Mesodermal cell (in vitro differentiated cells): ENCODE measurements around the gene FBL.
"Not testable (repeated sequence)": the region's sequence is repeated elsewhere in the genome, so short reads cannot be mapped to it uniquely, and the experiment has no call there.

Source experiments
- H3K27ac ChIP-seq: 2 replicates; pipeline ENCODE4 v1.7.0; 2013; ENCODE audit warnings: mild to moderate bottlenecking, low read depth, low read length, moderate library complexity; ENCODE audit not compliant: severe bottlenecking
- H3K36me3 ChIP-seq: 2 replicates; pipeline ENCODE4 v1.7.1; 2013; ENCODE audit warnings: mild to moderate bottlenecking, low read length, moderate library complexity; ENCODE audit not compliant: control insufficient read depth, insufficient read depth
- H3K4me1 ChIP-seq: one replicate; pipeline ENCODE4 v1.7.1; 2013; ENCODE audit warnings: mild to moderate bottlenecking, low read length; ENCODE audit not compliant: insufficient read depth, control insufficient read depth, poor library complexity, severe bottlenecking
- H3K4me3 ChIP-seq: 2 replicates; pipeline ENCODE4 v1.7.0; 2013; ENCODE audit warnings: low read length, control low read depth, mild to moderate bottlenecking; ENCODE audit not compliant: insufficient read depth, poor library complexity, severe bottlenecking; ENCODE audit errors: extremely low read depth
- H3K9me3 ChIP-seq: 2 replicates; pipeline ENCODE4 v1.7.1; 2013; ENCODE audit warnings: mild to moderate bottlenecking, low read length, moderate library complexity; ENCODE audit not compliant: control insufficient read depth
- WGBS, 2 experiments: methylation state at CpG; one replicate each; pipeline ENCODE4 v1.1.5; 2013; ENCODE audit warnings: missing lambda C conversion rate in 2 of 2; ENCODE audit not compliant: insufficient coverage in 2 of 2; 5-methylcytosine and 5-hydroxymethylcytosine counted together

Gene FBL

DNA sequence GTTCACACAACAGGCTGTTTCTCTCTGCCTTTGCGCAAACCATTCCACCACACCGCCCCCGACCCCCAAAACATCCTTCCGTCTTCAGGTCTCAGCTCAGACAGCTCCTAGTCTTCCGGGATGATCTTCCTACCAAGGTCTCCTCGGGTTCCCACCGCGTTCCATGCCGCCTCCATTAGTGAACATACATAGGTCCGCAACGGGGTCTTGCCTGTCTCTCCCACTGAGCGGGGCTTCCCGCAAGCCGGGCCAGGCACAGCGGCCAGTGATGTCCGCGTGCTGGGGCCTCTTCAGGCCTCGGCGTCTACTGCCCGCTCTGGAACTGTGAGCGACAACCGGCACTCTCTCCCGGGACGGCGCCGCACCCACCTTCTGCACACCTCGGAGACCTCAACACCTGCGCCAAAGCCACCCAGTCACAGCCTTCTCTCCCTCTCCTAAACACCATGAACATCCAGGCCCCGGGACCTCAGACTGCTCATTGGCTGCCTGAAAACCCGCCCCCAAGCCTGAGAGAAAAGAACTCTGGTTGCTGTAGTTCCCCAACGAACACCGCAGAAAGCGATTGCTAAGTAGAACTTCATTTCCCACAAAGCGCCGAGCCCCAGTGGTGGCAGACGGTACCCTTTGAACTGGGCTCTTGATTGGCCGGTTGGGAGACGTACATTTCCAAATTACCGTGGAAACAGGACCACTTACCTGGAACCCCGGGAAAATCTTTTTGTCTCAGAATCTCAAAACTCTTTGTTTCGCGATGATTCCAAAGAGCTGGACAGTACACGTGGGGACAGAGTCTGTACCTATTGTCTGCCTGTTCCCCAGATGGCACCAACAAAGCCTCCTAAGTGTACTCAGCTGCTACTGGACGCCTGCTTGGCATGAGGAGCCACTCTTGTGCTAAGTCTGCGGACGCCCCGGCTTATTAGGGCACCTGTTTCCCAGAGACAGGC is 21.8 kb downstream of the FBL start:
- Histone ChIP-seq H3K27ac (peak overlapping the region; percentile 32), H3K4me1 (no peaks in the 10 kb centered on the region), H3K4me3 (peak overlapping the region; percentile 42), H3K36me3 (peaks cover 31% of the 10 kb centered on the region), H3K9me3 (no peaks in the 10 kb centered on the region)
- WGBS, 2 experiments = 55 to 56% methylated on average over 40 to 47 of the region's 47 CpGs

DNA sequence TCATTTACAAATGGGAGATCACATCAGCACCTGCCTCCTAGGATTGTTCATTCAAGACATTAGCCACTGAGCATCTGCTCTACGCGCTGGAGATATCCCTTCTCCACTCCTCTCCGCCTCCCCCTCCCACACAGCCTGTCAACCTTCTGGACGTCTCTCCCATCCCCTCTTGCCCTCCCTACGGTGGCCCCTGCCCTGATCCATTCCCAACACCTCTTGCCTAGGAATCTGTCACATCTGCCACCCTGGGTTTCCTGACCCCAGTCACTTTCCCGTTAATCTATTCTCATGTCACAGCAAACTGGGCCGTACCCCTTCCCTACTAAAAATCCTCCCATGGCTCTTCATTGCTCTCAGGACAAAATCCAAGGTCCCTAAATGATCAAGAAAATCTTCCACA is 22.5 kb downstream of the FBL start:
- Histone ChIP-seq H3K9me3 (no peaks in the 10 kb centered on the region), H3K4me1 (no peaks in the 10 kb centered on the region), H3K27ac (no peak overlapping the region), H3K4me3 (peak overlapping the region; percentile 42), H3K36me3 (peaks cover 24% of the 10 kb centered on the region)
- WGBS, 2 experiments = 69 to 74% methylated on average over 7 of the region's 7 CpGs

DNA sequence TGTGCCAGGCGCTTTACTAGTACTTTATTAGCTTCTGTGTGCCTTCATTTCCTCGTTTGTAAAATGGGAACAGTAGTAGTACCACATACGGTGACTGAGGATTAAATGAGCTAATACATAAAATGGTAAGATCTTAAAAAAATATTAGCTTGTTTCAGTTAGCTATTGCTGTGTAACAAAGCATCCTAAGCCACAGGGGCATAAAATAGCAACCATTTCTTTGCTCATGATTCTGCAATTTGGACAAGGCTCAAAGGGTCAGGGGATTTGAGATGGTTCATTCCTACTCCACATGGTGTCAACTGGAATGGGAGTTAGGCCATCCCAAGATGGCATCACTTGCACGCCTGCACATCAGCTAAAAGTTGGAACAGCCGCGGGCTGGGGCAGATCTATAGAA is 25.5 kb downstream of the FBL start:
- no peak overlapping the region for H3K4me3 ChIP-seq
- WGBS, 2 experiments = 90 to 96% methylated on average over 2 to 4 of the region's 6 CpGs

DNA sequence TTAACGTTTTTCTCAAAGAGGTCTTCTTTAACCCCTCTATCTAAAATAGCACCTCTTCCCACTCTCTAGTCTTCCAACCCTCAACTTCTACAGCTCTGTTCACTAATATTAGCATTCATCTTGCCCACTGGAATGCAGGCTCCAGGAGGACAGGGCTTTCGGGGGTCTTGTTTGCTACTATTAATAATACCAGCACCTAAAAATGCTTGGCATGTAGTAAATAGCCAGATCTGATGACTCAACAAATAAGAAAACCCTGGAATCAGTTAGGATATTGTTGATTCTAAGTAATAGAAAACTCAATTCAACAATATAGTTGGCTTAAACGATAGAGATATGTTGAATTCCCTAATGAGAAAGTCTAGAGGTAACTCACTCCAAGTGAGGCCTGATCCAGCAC is 26.4 kb downstream of the FBL start:
- H3K4me1 ChIP-seq = no peaks in the 10 kb centered on the region
- no peak overlapping the region for H3K27ac ChIP-seq
- H3K9me3 ChIP-seq = no peaks in the 10 kb centered on the region
- H3K36me3 ChIP-seq = no peaks in the 10 kb centered on the region
- no peak overlapping the region for H3K4me3 ChIP-seq
- WGBS, 2 experiments = 69 to 75% methylated on average over 1 of the region's 3 CpGs

More for the DNA sequence above, 25.5 kb downstream of the FBL start:
- Histone ChIP-seq H3K4me1 (no peaks in the 10 kb centered on the region), H3K36me3 (peaks cover 4% of the 10 kb centered on the region), H3K27ac (no peak overlapping the region), H3K9me3 (no peaks in the 10 kb centered on the region)

DNA sequence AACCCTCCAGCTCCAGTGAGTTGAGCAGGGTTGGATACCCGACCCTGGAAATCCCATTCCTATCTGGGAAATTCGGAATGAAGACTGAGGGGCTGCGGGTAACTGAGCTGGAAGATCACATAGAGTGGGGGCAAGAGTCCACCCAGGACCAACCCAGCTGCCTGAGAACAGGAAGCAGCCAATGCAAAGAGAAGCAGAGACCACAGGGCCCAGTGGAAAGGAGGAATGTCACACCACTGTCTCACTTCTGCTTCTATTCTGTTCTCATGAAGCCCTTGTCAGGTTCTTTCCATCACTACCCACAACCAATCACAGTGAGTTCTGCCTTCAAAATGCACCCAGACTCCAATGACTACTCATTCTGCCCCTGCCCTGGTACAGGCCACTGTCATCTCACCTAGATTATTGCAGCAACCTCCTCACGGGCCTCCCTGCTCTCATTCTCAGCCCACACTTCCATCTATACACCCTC is 27.5 kb downstream of the FBL start:
- Histone ChIP-seq H3K4me1 (no peaks in the 10 kb centered on the region), H3K4me3 (no peak overlapping the region)
- 85 to 91% methylated on average over 4 of the region's 4 CpGs for WGBS, 2 experiments

DNA sequence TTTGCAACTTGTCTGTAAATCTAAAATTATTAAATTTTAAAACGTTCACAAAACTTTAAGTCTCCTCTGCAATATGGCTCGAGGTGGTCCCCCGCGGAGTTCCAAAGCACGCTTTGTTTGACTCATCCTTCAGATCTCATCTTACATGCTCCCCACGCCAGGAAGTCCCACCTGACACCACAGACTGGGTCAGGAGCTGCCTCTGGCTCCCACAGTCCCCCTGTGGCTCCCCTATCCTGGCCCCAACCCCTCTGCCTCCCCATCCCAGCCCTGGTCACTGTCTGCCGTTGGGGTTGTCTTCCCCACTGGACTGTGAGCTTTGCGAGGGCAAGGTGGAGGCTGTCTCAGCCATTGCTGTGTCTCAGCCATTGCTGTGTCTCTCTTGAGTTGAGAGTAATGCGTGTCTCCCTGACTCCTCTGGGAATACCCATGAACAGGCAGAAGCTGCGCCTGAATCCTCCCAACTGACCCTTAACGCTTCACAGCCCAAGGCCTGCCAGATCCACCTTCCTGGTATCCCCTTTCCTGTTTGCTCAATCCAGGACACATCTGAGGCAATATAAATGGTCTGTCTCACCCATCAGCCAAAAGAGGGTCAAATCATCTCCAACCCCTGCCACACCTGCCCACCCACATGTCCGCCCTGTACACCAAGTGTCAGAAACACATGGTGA is 28.2 kb downstream of the FBL start:
- Histone ChIP-seq H3K4me3 (no peak overlapping the region), H3K9me3 (no peaks in the 10 kb centered on the region), H3K27ac (no peak overlapping the region), H3K36me3 (no peaks in the 10 kb centered on the region), H3K4me1 (no peaks in the 10 kb centered on the region)
- WGBS, 2 experiments = 88 to 89% methylated on average over 8 to 11 of the region's 12 CpGs

More for the DNA sequence above, 27.5 kb downstream of the FBL start:
- H3K9me3 ChIP-seq = no peaks in the 10 kb centered on the region
- no peak overlapping the region for H3K27ac ChIP-seq
- H3K36me3 ChIP-seq = no peaks in the 10 kb centered on the region

DNA sequence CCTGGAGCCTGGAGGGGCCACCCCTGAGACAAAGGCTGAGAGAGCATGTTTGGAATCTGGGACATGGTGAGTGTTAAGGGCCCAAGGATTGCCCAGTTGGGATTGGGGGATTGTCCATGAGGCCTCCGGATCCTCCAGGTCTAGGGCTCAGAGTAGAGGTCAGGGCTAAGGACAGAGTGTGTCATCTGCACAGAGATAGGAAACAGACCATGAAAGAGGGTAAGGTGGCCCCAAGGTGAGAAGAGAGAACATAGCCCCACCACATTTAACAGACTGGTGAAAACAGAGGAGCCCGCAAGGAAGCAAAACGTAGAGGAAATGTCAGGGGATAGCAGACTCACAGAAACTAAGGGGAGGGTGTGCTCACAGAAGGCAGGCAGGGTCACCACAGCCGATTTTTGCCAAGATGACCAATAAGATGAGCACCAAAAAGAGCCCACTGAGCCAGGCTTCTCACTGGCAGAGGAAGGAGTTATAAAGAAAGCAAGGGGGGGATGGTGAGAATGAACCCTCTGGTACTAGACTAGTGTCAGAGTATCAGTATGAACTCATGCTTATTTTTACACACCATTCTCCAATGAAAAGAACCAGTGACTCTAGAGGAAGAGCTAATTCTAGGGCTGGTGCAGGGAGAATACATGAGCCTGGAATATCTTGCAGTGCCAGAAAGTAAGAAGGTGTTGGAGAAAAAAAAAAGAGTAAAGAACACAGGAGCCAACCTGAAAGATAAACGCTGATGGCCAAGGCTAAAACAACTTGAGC is 29.7 kb downstream of the FBL start:
- Histone ChIP-seq H3K4me1 (no peaks in the 10 kb centered on the region), H3K4me3 (no peak overlapping the region), H3K27ac (no peak overlapping the region), H3K9me3 (no peaks in the 10 kb centered on the region), H3K36me3 (no peaks in the 10 kb centered on the region)
- WGBS, 2 experiments = 85 to 93% methylated on average over 4 to 5 of the region's 5 CpGs

DNA sequence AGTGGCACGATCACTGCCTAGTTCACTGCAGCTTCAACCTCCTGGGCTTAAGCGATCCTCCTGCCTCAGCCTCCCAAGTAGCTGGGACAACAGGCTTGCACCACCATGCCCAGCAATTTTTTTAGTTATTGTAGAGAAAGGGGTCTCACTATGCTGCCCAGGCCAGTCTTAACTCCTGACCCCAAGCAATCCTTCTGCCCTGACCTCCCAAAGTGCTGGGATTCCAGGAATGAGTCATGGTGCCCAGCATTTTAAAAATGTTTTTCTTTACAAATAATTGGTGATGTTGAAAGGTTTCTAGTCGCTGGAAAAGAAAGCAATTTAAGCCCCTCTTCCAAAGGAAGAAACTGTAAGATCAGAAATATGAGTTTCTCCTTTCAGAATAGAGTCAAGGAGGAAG is 31.6 kb downstream of the FBL start:
- Histone ChIP-seq H3K4me3 (no peak overlapping the region), H3K36me3 (no peaks in the 10 kb centered on the region), H3K9me3 (no peaks in the 10 kb centered on the region), H3K27ac (no peak overlapping the region), H3K4me1 (no peaks in the 10 kb centered on the region)
- WGBS, 2 experiments = 83 to 86% methylated on average over 1 to 2 of the region's 3 CpGs

DNA sequence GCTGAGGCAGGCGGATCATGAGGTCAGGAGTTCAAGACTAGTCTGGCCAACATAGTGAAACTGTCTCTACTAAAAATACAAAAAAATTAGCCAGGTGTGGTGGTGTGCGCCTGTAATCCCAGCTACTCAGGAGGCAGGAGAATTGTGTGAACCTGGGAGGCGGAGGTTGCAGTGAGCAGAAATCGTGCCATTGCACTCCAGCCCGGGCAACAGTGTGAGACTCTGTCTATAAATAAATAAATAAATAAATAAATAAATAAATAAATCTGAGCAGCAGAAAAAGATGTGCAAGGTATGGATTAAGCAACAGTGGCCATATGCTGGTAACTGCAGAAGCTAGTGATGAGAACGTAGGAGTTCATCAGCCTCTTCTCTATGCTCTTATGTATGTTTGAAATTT is 32.1 kb downstream of the FBL start:
- H3K27ac ChIP-seq, H3K4me1 ChIP-seq, H3K9me3 ChIP-seq, H3K4me3 ChIP-seq, H3K36me3 ChIP-seq: not testable (repeated sequence)
- 79 to 92% methylated on average over 2 to 3 of the region's 6 CpGs for WGBS, 2 experiments

DNA sequence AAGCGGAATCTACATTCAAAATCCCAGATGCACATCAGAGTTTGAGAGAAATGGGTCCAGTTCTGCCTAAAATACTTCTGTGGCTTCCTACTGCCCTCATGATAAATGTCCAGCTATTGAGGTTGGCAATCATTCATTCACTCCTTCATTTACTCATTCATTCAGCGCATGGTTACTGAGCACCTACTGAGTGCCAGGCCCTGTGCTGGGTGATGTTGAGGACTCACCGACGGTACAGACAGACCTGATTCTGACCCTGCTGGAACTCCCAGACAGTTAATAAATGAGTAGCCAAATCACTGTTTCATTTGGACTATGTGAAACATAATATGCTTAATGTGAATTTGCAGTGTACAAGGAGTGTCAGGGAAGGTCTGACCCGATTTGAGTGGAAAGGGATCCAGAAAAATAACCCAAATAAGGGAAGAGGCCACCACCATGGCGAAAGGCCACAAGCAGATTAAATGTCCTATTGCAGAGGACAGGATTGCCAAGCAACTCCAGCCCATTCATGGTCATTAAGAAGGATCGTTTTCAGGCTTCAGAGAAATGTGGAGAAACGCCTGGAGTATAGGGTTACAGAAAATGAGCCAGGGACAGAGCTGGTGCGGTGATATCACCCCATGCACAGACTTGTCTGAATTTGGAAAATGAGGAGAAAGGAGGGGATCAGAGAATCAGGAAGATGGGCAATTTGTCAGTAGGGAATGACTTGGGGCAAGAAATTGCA is 32.8 kb downstream of the FBL start:
- 83 to 93% methylated on average over 9 of the region's 9 CpGs for WGBS, 2 experiments
- no peaks in the 10 kb centered on the region for H3K36me3 ChIP-seq
- no peak overlapping the region for H3K27ac ChIP-seq
- no peak overlapping the region for H3K4me3 ChIP-seq
- H3K4me1 ChIP-seq = no peaks in the 10 kb centered on the region
- H3K9me3 ChIP-seq = no peaks in the 10 kb centered on the region
